Islet of Langerhans (tissue), 1 donor: ENCODE data around the gene TPSB2.
"Not testable (repeated sequence)": the region's sequence is repeated elsewhere in the genome, so short reads cannot be mapped to it uniquely, and the experiment has no call there.

Experiments used
- FAIRE-seq: peaks from one replicate; lab custom pipeline; 2011; peaks lifted over from hg19 to GRCh38; lab: Jason Lieb, UNC

The TPSB2 gene

GRCh38 chr16:1199347-1200013 lies 30.5 kb downstream of the TPSB2 start:
- no peak for FAIRE-seq

- FAIRE-seq, result not testable (repeated sequence)
Measured at GRCh38 chr16:1198671-1199346, 31.2 kb downstream of the TPSB2 start.

GRCh38 chr16:1198194-1198593 lies 31.8 kb downstream of the TPSB2 start:
- FAIRE-seq, result no peak

- FAIRE-seq, result peak; percentile 90
Measured at GRCh38 chr16:1197237-1197866, 32.6 kb downstream of the TPSB2 start.

GRCh38 chr16:1196494-1196893 lies 33.5 kb downstream of the TPSB2 start:
- FAIRE-seq, result no peak

GRCh38 chr16:1195393-1195666 lies 34.7 kb downstream of the TPSB2 start:
- FAIRE-seq, result no peak

GRCh38 chr16:1194665-1195392 lies 35.2 kb downstream of the TPSB2 start:
- no peak for FAIRE-seq

- FAIRE-seq, result no peak
Measured at GRCh38 chr16:1193825-1194581, 36.0 kb downstream of the TPSB2 start.

- no peak for FAIRE-seq
Measured at GRCh38 chr16:1193143-1193824, 36.7 kb downstream of the TPSB2 start.

- no peak for FAIRE-seq
Measured at GRCh38 chr16:1192384-1193073, 37.5 kb downstream of the TPSB2 start.

- not testable (repeated sequence) for FAIRE-seq
Measured at GRCh38 chr16:1190789-1191188, 39.2 kb downstream of the TPSB2 start.

- no peak for FAIRE-seq
Measured at GRCh38 chr16:1189455-1189854, 40.5 kb downstream of the TPSB2 start.

- no peak for FAIRE-seq
Measured at GRCh38 chr16:1188432-1189189, 41.4 kb downstream of the TPSB2 start.

GRCh38 chr16:1185460-1186207 lies 44.4 kb downstream of the TPSB2 start:
- FAIRE-seq, result not testable (repeated sequence)

- no peak for FAIRE-seq
Measured at GRCh38 chr16:1184980-1185379, 45.0 kb downstream of the TPSB2 start.

GRCh38 chr16:1184156-1184868 lies 45.7 kb downstream of the TPSB2 start:
- no peak for FAIRE-seq

- peak; percentile 51 for FAIRE-seq
Measured at GRCh38 chr16:1182950-1183907, 46.8 kb downstream of the TPSB2 start.

- no peak for FAIRE-seq
Measured at GRCh38 chr16:1182316-1182671, 47.7 kb downstream of the TPSB2 start.
